ENCODE data around the gene MBNL3. TPM values are rescaled to one million over a fixed set of nuclear protein-coding genes. Genes with fewer than 3 reads are reported as not detected.

The MBNL3 gene
- total RNA-seq, 1 donor from 2014 or later, result 21.8 TPM

DNA sequence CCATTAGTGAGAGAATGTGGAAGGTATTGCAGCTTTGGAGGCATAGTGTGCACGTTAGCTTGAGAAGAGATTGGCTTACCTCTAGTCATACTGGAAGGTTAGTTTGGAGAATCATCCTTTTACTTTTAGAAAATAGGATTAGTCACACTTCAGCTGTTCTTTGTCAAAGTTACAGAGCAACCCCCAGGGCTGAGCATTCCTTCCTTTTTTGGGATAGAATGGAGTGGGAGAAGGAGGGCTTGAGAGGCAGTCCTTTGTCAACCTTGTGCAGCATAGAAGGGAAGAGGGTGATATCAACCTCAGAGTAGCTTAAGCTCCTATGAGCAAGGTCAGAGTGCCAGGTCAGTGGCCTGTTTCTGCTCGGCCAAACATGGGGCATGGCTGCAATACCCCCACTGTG is 8.6 kb upstream of the MBNL3 start:
- Mint-ChIP-seq H3K27ac (ENCODE audit: unreplicated experiment) (no peak overlapping the region), H3K9me3 (no peaks in the 10 kb centered on the region), H3K4me3 (no peak overlapping the region), H3K36me3 (ENCODE audit: low read depth) (no peaks in the 10 kb centered on the region), H3K4me1 (peaks cover 33% of the 10 kb centered on the region), H3K27me3 (ENCODE audit: low read depth) (no peaks in the 10 kb centered on the region)
- TF ChIP-seq, protein P1, sequence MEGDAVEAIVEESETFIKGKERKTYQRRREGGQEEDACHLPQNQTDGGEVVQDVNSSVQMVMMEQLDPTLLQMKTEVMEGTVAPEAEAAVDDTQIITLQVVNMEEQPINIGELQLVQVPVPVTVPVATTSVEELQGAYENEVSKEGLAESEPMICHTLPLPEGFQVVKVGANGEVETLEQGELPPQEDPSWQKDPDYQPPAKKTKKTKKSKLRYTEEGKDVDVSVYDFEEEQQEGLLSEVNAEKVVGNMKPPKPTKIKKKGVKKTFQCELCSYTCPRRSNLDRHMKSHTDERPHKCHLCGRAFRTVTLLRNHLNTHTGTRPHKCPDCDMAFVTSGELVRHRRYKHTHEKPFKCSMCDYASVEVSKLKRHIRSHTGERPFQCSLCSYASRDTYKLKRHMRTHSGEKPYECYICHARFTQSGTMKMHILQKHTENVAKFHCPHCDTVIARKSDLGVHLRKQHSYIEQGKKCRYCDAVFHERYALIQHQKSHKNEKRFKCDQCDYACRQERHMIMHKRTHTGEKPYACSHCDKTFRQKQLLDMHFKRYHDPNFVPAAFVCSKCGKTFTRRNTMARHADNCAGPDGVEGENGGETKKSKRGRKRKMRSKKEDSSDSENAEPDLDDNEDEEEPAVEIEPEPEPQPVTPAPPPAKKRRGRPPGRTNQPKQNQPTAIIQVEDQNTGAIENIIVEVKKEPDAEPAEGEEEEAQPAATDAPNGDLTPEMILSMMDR (conservative IDR thresholded peaks at IDR 0.05), result no peak
- DNase-seq (ENCODE audit: low read depth, low spot score), result no peak

DNA sequence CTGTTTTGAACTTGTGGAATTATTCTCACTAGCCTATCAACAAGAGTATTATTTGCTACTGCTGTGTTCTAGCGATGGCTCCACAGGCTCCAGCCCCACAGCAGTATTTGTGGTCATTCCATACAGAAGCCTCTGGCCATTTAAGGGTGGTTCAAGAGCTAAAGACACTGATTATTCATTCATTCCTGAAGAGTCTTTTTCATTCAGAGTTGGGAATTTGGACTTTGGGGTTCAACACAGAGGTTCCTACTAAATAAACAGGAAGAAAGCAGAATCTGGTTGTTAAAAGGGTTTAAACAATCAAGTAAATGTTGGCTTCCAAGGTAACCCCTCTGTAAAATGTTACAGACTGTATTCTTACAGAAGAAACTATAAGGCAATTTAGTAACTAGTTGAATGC is 4.3 kb upstream of the MBNL3 start:
- H3K27ac Mint-ChIP-seq (ENCODE audit: unreplicated experiment), result no peak overlapping the region
- no peaks in the 10 kb centered on the region for H3K9me3 Mint-ChIP-seq
- H3K4me1 Mint-ChIP-seq, result peaks cover 60% of the 10 kb centered on the region
- no peaks in the 10 kb centered on the region for H3K36me3 Mint-ChIP-seq (ENCODE audit: low read depth)
- peaks cover 25% of the 10 kb centered on the region for H3K27me3 Mint-ChIP-seq (ENCODE audit: low read depth)
- TF ChIP-seq, protein P1 (conservative IDR thresholded peaks at IDR 0.05), result no peak
- peak overlapping the region; percentile 38 for H3K4me3 Mint-ChIP-seq
- DNase-seq (ENCODE audit: low read depth, low spot score), result no peak

DNA sequence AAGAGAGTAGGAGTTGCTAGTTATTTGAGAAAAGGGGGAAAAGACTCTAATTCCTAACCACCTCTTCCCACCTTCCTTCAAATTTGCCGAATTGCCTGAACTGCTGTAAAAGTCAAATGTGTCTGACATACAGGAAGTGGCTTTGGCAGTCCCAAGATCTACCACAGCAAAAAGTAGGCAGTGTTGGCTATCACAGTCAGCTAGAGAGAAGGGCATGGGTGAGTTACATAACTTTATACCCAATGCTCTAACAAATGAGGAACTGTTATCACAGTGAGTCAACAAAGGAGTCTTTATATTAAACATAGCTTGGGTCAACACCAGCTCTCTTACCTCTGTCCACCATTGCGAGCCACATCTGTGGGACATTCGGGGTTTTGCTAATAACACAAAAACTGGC is 2.4 kb upstream of the MBNL3 start:
- TF ChIP-seq, protein P1 (conservative IDR thresholded peaks at IDR 0.05), result peak; percentile 33
- Mint-ChIP-seq H3K9me3 (no peaks in the 10 kb centered on the region), H3K36me3 (ENCODE audit: low read depth) (no peaks in the 10 kb centered on the region), H3K4me1 (peaks cover 60% of the 10 kb centered on the region), H3K4me3 (peak overlapping the region; percentile 100), H3K27ac (ENCODE audit: unreplicated experiment) (no peak overlapping the region), H3K27me3 (ENCODE audit: low read depth) (peaks cover 33% of the 10 kb centered on the region)
- DNase-seq (ENCODE audit: low read depth, low spot score), result no peak

DNA sequence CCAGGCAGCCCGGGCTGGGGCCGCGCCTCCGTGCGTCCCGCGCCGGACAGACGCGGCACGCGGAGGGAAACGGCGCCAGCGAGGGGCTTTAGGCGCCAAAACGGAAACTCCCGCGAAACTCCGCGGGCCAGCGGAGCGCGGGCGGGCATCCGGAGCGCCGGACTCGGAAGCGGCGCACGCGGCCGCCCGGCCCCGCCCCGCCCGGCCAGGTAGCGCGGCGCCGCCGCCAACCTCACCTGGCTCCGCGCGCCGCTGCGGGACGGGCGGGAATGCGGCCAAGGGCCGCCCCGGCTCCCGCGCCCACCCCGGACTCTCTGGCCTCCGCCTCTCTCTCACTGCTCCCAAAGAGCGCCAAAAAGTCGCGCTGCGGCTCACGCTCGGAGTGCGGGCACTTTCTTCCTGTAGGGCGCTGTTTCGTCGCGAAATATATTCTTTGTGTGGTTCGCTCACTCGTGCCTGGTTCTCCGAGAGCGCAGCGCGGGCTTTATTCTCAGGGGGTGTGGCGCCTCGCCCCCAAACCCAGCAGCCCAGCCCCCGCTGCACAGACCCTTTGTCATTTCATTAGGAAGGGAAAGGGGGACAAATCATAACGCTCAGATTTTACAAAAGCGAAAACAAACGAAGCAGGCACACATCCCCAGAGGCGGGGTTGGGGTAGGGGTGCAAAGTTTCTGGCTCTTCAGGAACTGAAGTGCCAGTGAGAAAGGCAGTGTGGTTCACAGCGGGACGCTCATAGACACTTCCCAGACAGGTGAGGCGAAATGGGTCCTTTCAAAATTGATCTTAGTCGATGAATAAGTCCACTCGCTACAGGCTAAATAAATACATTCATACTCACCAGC is 961 bp upstream of the MBNL3 start:
- peak; percentile 46 for DNase-seq (ENCODE audit: low read depth, low spot score)
- Mint-ChIP-seq H3K4me1 (peaks cover 71% of the 10 kb centered on the region), H3K36me3 (ENCODE audit: low read depth) (no peaks in the 10 kb centered on the region), H3K9me3 (no peaks in the 10 kb centered on the region), H3K27ac (ENCODE audit: unreplicated experiment) (peak overlapping the region; percentile 99), H3K4me3 (peak overlapping the region; percentile 100), H3K27me3 (ENCODE audit: low read depth) (peaks cover 36% of the 10 kb centered on the region)
- TF ChIP-seq, protein P1 (conservative IDR thresholded peaks at IDR 0.05), result peak; percentile 23

DNA sequence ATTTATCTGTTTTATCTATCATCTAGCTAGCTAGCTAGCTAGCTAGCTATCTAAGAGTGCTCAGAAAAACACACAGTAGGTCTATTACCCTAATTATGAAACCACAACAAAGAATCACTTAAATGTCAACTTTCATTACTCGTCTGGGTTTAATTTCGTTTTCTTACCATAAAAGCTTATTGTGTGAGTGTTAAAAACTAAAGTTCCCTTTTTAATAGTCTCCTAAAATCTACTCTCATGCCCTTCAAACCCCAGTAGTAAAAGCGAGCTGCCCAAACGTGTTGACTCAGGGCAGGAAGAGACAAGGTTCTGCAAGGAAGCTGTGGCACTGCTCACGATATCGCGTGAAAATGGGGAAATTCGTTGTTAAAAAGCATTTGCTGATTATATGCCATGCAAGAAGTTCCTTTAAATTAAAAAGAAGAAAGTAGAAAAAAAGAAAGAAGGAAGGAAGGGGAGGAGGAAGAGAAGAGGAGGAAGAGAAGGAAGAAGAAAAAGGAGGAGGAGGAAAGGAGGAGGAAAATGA is 595 bp downstream of the MBNL3 start:
- TF ChIP-seq, protein P1 (conservative IDR thresholded peaks at IDR 0.05), result no peak
- H3K36me3 Mint-ChIP-seq (ENCODE audit: low read depth), result no peaks in the 10 kb centered on the region
- no peaks in the 10 kb centered on the region for H3K9me3 Mint-ChIP-seq
- peaks cover 85% of the 10 kb centered on the region for H3K4me1 Mint-ChIP-seq
- H3K27ac Mint-ChIP-seq (ENCODE audit: unreplicated experiment), result peak overlapping the region; percentile 81
- H3K27me3 Mint-ChIP-seq (ENCODE audit: low read depth), result peaks cover 36% of the 10 kb centered on the region
- DNase-seq (ENCODE audit: low read depth, low spot score), result no peak
- H3K4me3 Mint-ChIP-seq, result peak overlapping the region; percentile 92
